HG03064 (cell line): Measurements from ENCODE around the gene PCSK7.
A peak's percentile ranks its signal among the peaks of the same experiment; 100 is the strongest.
"Not testable (repeated sequence)": the region's sequence is repeated elsewhere in the genome, so short reads cannot be mapped to it uniquely, and the experiment has no call there.

Experiments used
- ATAC-seq: cut with Tn5 transposase; IDR thresholded peaks from one replicate; pipeline ENCODE4 v1.9.1; 2021; ENCODE audit warnings: low read depth; ENCODE audit not compliant: unreplicated experiment

PCSK7 gene

GRCh38 chr11:117186431-117186761 lies 45.5 kb downstream of the PCSK7 start:
- ATAC-seq: no peak

GRCh38 chr11:117185736-117186430 lies 46.0 kb downstream of the PCSK7 start:
- no peak for ATAC-seq

- ATAC-seq: no peak
Observed at GRCh38 chr11:117183724-117184349, 48.0 kb downstream of the PCSK7 start.

- not testable (repeated sequence) for ATAC-seq
Observed at GRCh38 chr11:117183178-117183577, 48.7 kb downstream of the PCSK7 start.

- no peak for ATAC-seq
Observed at GRCh38 chr11:117182551-117182935, 49.3 kb downstream of the PCSK7 start.

GRCh38 chr11:117181586-117182550 lies 50.0 kb downstream of the PCSK7 start:
- no peak for ATAC-seq

- no peak for ATAC-seq
Observed at GRCh38 chr11:117180661-117181585, 51.0 kb downstream of the PCSK7 start.

- ATAC-seq: no peak
Observed at GRCh38 chr11:117180020-117180419, 51.9 kb downstream of the PCSK7 start.

GRCh38 chr11:117179048-117179999 lies 52.5 kb downstream of the PCSK7 start:
- ATAC-seq: peak; percentile 27

- peak; percentile 83 for ATAC-seq
Observed at GRCh38 chr11:117178210-117179034, 53.5 kb downstream of the PCSK7 start, which contains the start of gene SIDT2. Gene SIDT2, plus strand, starts transcription at chr11:117178743. Its CDS starts 521 bp downstream, at chr11:117179264.

- ATAC-seq: no peak
Observed at GRCh38 chr11:117177534-117178209, 54.2 kb downstream of the PCSK7 start.

- no peak for ATAC-seq
Observed at GRCh38 chr11:117176186-117176585, 55.7 kb downstream of the PCSK7 start.

- ATAC-seq: no peak
Observed at GRCh38 chr11:117175781-117176180, 56.1 kb downstream of the PCSK7 start.

GRCh38 chr11:117175104-117175503 lies 56.8 kb downstream of the PCSK7 start:
- ATAC-seq: no peak

- no peak for ATAC-seq
Observed at GRCh38 chr11:117172724-117173421, 59.0 kb downstream of the PCSK7 start.

- ATAC-seq: no peak
Observed at GRCh38 chr11:117171404-117172061, 60.3 kb downstream of the PCSK7 start.

- no peak for ATAC-seq
Observed at GRCh38 chr11:117171007-117171403, 60.9 kb downstream of the PCSK7 start.
